K562 (cell line): ENCODE results near the gene PTPRR. TPM values are rescaled to one million over a fixed set of nuclear protein-coding genes. Genes with fewer than 3 reads are reported as not detected.

Experiments used
- ATAC-seq: fragments of 200-7000 bp; cut with Tn5 transposase; 3 replicates; pipeline ENCODE4 v1.9.1; 2020; ENCODE audit warnings: moderate library complexity
- BruUV-seq: library from RNA; stranded (reverse); fragments of 400-500 nt; replicated peaks from 2 replicates; lab custom pipeline; 2021; lab: Mats Ljungman, UMichigan
- CTCF ChIA-PET: fragments of 300-600 bp; formaldehyde crosslinking; extraction: SDS; loops from one replicate; lab custom pipeline; 2021; ENCODE audit warnings: low intra/inter-chr PET ratio; lab: Yijun Ruan, JAX
- POLR2A ChIA-PET: fragments of 300-600, 350-650 bp; sonication (Branson Sonifier 250); formaldehyde crosslinking; extraction: SDS; loops from one replicate; lab custom pipeline; 2021; ENCODE audit warnings: antibody characterized with exemption, inconsistent platforms; lab: Yijun Ruan, JAX
- DNase-seq, 4 experiments: peaks; one replicate each; pipeline versions ENCODE4 v3.0.0 to v3.0.0-alpha.2; 2011 to 2018; ENCODE audit warnings: low spot score in 3 of 4, mixed read lengths in 3 of 4; ENCODE audit errors: extremely low read depth in 1 of 4
- FAIRE-seq: peaks from 2 replicates; lab custom pipeline; 2011; peaks lifted over from hg19 to GRCh38; lab: Jason Lieb, UNC
- H2AFZ ChIP-seq: 2 replicates; pipeline ENCODE4 v1.6.0; 2011; ENCODE audit warnings: low read depth, low read length, control low read depth, inconsistent platforms
- H3K27ac ChIP-seq: fragments of 200-600 bp; 3 replicates; pipeline ENCODE4 v1.8.0; 2011; ENCODE audit warnings: low read depth, mild to moderate bottlenecking, control low read depth, inconsistent platforms, low read length, moderate library complexity, mixed read lengths; ENCODE audit errors: extremely low read depth
- H3K27me3 ChIP-seq, 2 experiments: fragments of 300-600 bp in 1 of 2; 2 replicates in 1 of 2; 3 replicates in 1 of 2; pipeline versions ENCODE4 v1.6.0 to v1.8.0; 2011; ENCODE audit warnings: inconsistent platforms in 2 of 2, low read length in 2 of 2, mild to moderate bottlenecking in 1 of 2, mixed read lengths in 1 of 2, moderate library complexity in 1 of 2; ENCODE audit not compliant: control insufficient read depth in 2 of 2, insufficient read depth in 2 of 2
- H3K36me3 ChIP-seq: fragments of 300-600 bp; 3 replicates; pipeline ENCODE4 v1.8.0; 2011; ENCODE audit warnings: mild to moderate bottlenecking, low read length, inconsistent platforms; ENCODE audit not compliant: control insufficient read depth, insufficient read depth
- H3K4me1 ChIP-seq, 2 experiments: fragments of 200-600 bp in 1 of 2; replicated peaks in 1 of 2; 2 replicates in 1 of 2; 3 replicates in 1 of 2; pipeline versions ENCODE4 v1.5.1 to v1.8.0; 2011; ENCODE audit warnings: inconsistent platforms in 2 of 2, low read length in 2 of 2, mild to moderate bottlenecking in 1 of 2, mixed read lengths in 1 of 2, moderate library complexity in 1 of 2; ENCODE audit not compliant: control insufficient read depth in 2 of 2, insufficient read depth in 2 of 2
- H3K4me2 ChIP-seq: 2 replicates; pipeline ENCODE4 v1.6.1; 2011; ENCODE audit warnings: low read length, control low read depth, inconsistent platforms, mixed read lengths; ENCODE audit not compliant: insufficient read depth
- H3K4me3 ChIP-seq: fragments of 200-600 bp; sonication (generic), shearing (Covaris generic); 2 replicates; pipeline ENCODE4 v1.5.1; 2016; ENCODE audit warnings: control low read depth, inconsistent platforms
- H3K79me2 ChIP-seq: fragments of 200-600 bp; 3 replicates; pipeline ENCODE4 v1.8.0; 2011; ENCODE audit warnings: low read length, inconsistent platforms; ENCODE audit not compliant: control insufficient read depth, insufficient read depth
- H3K9ac ChIP-seq, 2 experiments: 2 replicates each; pipeline versions ENCODE4 v1.6.0 to v1.6.1; 2011; ENCODE audit warnings: low read depth in 2 of 2, low read length in 2 of 2, control low read depth in 1 of 2, inconsistent platforms in 1 of 2, mild to moderate bottlenecking in 1 of 2, mixed read lengths in 1 of 2; ENCODE audit not compliant: insufficient read depth in 1 of 2
- H3K9me1 ChIP-seq: one replicate; pipeline ENCODE4 v1.6.0; 2011; ENCODE audit warnings: inconsistent platforms, mild to moderate bottlenecking, low read length, moderate library complexity; ENCODE audit not compliant: control insufficient read depth, insufficient read depth
- H3K9me3 ChIP-seq: replicated peaks from 2 replicates; pipeline ENCODE4 v1.5.1; 2011; ENCODE audit warnings: low read depth, low read length, inconsistent platforms; ENCODE audit not compliant: control insufficient read depth, insufficient read depth
- H4K20me1 ChIP-seq: replicated peaks from 2 replicates; pipeline ENCODE4 v1.6.1; 2011; ENCODE audit warnings: low read length, inconsistent platforms, mixed read lengths; ENCODE audit not compliant: control insufficient read depth, insufficient read depth
- BMI1 ChIP-seq: fragments of 150-350 bp; IDR thresholded peaks from 2 replicates; pipeline ENCODE4 v1.6.1; 2014; ENCODE audit warnings: low read length
- CEBPB ChIP-seq: fragments of 450-650 bp; IDR thresholded peaks from 2 replicates; pipeline ENCODE4 v1.6.1; 2016; ENCODE audit warnings: missing genetic modification characterization, missing compliant biosample characterization
- CEBPG ChIP-seq, 3 experiments: fragments of 200-800 bp in 1 of 3; sonication (Bioruptor generic) in 1 of 3; sonication (generic) in 1 of 3; formaldehyde crosslinking in 1 of 3; IDR thresholded peaks in 2 of 3; conservative IDR thresholded peaks in 1 of 3; 2 replicates each; pipeline versions ENCODE4 v1.6.1 to v1.8.0; 2016 to 2022; ENCODE audit warnings: missing compliant biosample characterization in 2 of 3, missing genetic modification characterization in 2 of 3, mild to moderate bottlenecking in 1 of 3, missing genetic modification reagents in 1 of 3
- DMBX1 ChIP-seq: fragments of 250-450 bp; sonication (Bioruptor Pico); IDR thresholded peaks from 2 replicates; pipeline ENCODE4 v1.8.0; 2022; ENCODE audit warnings: inconsistent platforms, mild to moderate bottlenecking, moderate library complexity, borderline replicate concordance
- EP300 ChIP-seq: IDR thresholded peaks from 2 replicates; pipeline ENCODE4 v1.6.1; 2012; ENCODE audit warnings: low read length, improper control_type of control experiment
- ETV1 ChIP-seq: fragments of 450-650 bp; conservative IDR thresholded peaks from 2 replicates; pipeline ENCODE4 v1.6.1; 2016; ENCODE audit warnings: missing genetic modification characterization, control low read depth, low read depth, missing compliant biosample characterization
- KDM5B ChIP-seq: fragments of 200-600 bp; sonication (generic); IDR thresholded peaks from 2 replicates; pipeline ENCODE4 v1.6.1; 2012; ENCODE audit warnings: low read depth, mild to moderate bottlenecking, moderate library complexity, low read length, control low read depth, inconsistent platforms; ENCODE audit not compliant: insufficient replicate concordance
- NEUROD1 ChIP-seq: fragments of 150-350 bp; IDR thresholded peaks from 2 replicates; pipeline ENCODE4 v1.6.1; 2014; ENCODE audit warnings: borderline replicate concordance, low read length, low read depth; ENCODE audit not compliant: partially characterized antibody
- NFE2 ChIP-seq: IDR thresholded peaks from 2 replicates; pipeline ENCODE4 v1.6.1; 2014; ENCODE audit warnings: antibody characterized with exemption, low read depth
- THRAP3 ChIP-seq: fragments of 450-650 bp; IDR thresholded peaks from 2 replicates; pipeline ENCODE4 v1.6.1; 2016; ENCODE audit warnings: mild to moderate bottlenecking, inconsistent platforms, borderline replicate concordance
- TOE1 ChIP-seq, 2 experiments: fragments of 450-650 bp in 1 of 2; sonication (generic) in 1 of 2; formaldehyde crosslinking in 1 of 2; IDR thresholded peaks; 2 replicates each; pipeline versions ENCODE4 v1.7.1 to v1.8.0; 2016 to 2022; ENCODE audit warnings: borderline replicate concordance in 2 of 2, mild to moderate bottlenecking in 2 of 2, antibody characterized with exemption in 1 of 2, inconsistent platforms in 1 of 2, low read depth in 1 of 2, missing genetic modification reagents in 1 of 2, moderate library complexity in 1 of 2
- WGBS: fragments of 100-300 bp; shearing (Covaris generic); methylation state at CpG from one replicate; pipeline ENCODE4 v1.1.6; 2016; ENCODE audit warnings: low coverage, mixed read lengths; ENCODE audit not compliant: insufficient coverage; ENCODE audit errors: missing lambda C conversion rate; 5-methylcytosine and 5-hydroxymethylcytosine counted together
- in situ Hi-C: fragments of 300-500 bp; cut with MboI; formaldehyde crosslinking; loops from 4 replicates; pipeline ENCODE4 v1.15.0; 2018; ENCODE audit warnings: inconsistent platforms, mixed read lengths
- intact Hi-C: fragments of 100-400 bp; cut with micrococcal nuclease; formaldehyde crosslinking; loops from 2 replicates; pipeline ENCODE4 v1.14.2; 2022
- polyA plus RNA-seq, 8 experiments: library from polyadenylated mRNA; depleted of rRNA in 4 of 8; stranded (reverse) in 5 of 8; unstranded in 3 of 8; fragments of >200 nt; fragmentation: Nextera tagmentation in 2 of 8; fragmentation: Illumina TruSeq in 1 of 8; extraction: Ambion mirVana in 2 of 8; extraction: Trizol in 1 of 8; gene quantifications; 2 replicates each; pipeline versions ENCODE4 v1.2.1 to v1.2.3, GENCODE V29; 2011 to 2014; ENCODE audit warnings: inconsistent platforms in 1 of 8, missing spikeins in 1 of 8
- total RNA-seq, 7 experiments: library from RNA; depleted of rRNA in 6 of 7; stranded (reverse); fragments of >200 nt in 6 of 7; fragmentation: Illumina TruSeq in 2 of 7; extraction: Trizol in 2 of 7; gene quantifications; 2 replicates each; pipeline versions ENCODE4 v1.2.1 to v1.2.3, GENCODE V29; 2011 to 2021; ENCODE audit warnings: low replicate concordance in 1 of 7

PTPRR gene
- total and polyA plus RNA-seq, 9 of the 15 experiments (the other 6 are each of a cell fraction or from before 2014, with no cell fraction given), result 6.6 to 41.7 (median 12.3) TPM

DNA sequence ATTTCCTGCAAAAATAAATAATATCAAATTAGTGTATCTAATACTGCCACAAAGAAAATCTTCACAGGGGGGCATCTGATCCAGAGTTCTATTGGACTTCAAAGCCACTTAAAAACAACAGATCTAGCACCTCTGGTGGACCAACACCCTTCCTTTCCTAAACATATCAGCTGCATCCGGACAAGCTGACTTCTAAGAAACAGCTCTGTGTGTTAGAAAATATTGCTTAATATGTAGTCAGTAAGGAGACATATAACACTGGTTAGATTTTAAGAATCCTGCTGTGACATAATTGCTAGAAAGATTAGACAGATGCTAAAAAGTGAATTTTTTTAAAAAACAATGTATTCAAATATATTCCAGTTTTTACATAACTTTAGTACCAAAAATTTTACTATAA, 222.2 kb downstream of the PTPRR start:
- Histone ChIP-seq H3K9me1 (no peaks in the 10 kb centered on the region), H3K27me3 (no peaks in the 10 kb centered on the region), H3K4me2 (no peak overlapping the region), H3K4me1 (peaks cover 0 to 5% of the 10 kb centered on the region in 2 experiments; a peak in 1 of 5 replicates), H2AFZ (no peak overlapping the region), H3K9ac (no peak overlapping the region), H3K79me2 (no peaks in the 10 kb centered on the region), H4K20me1 (no peaks in the 10 kb centered on the region), H3K9me3 (no peaks in the 10 kb centered on the region), H3K27ac (no peak overlapping the region; the same call in 2 of the 3 replicates), H3K36me3 (no peaks in the 10 kb centered on the region), H3K4me3 (no peak overlapping the region)
- FAIRE-seq (no peak), ATAC-seq (no peak), DNase-seq (peak in 1 of 4 experiments; percentile 36)
- in situ Hi-C loops (no loop called here), intact Hi-C loops (no loop called here)
- WGBS, result 19% methylated on average over 1 of the region's 1 CpG
- TF ChIP-seq NEUROD1, result no peak
- no peak for TF ChIP-seq CEBPG (CRISPR knock-in tag; IDR thresholded peaks at IDR 0.05)
- peak; percentile 63 to 69 for TF ChIP-seq CEBPG (tag; conservative IDR thresholded peaks at IDR 0.05 in 1 of 2, IDR thresholded peaks at IDR 0.05 in 1 of 2)
- 0 out of 2 replicates have a peak, but pooled peaks have one; percentile 18 for TF ChIP-seq DMBX1 (CRISPR knock-in tag)
- TF ChIP-seq NFE2, result no peak
- no peak for TF ChIP-seq KDM5B
- peak; percentile 27; the same call in 1 of the 2 replicates for TF ChIP-seq EP300
- TF ChIP-seq TOE1 (IDR thresholded peaks at IDR 0.05; ENCODE audit: borderline replicate concordance), result no peak
- TF ChIP-seq TOE1 (CRISPR knock-in tag; IDR thresholded peaks at IDR 0.05; ENCODE audit: borderline replicate concordance, low read depth), result no peak
- no peak for TF ChIP-seq THRAP3
- TF ChIP-seq BMI1, result no peak
- peak; percentile 65; the same call in 1 of the 2 replicates for TF ChIP-seq CEBPB (tag)
- peak; percentile 66 for TF ChIP-seq ETV1
- CTCF ChIA-PET, result interaction anchor here (0.6 kb wide), 1 partner anchor 1023 kb away, joined by 4 read pairs; no protein-coding TSS in a partner anchor
- POLR2A ChIA-PET, result no interaction called here
- BruUV-seq, result no TSS peak
